Endothelial cell of umbilical vein (primary cell): Measurements from ENCODE around the gene DGKG.

ENCODE experiments used
- EZH2 ChIP-seq: IDR thresholded peaks from 2 replicates; pipeline ENCODE4 v1.6.1; 2012; ENCODE audit warnings: borderline replicate concordance, low read depth, mild to moderate bottlenecking, moderate library complexity, low read length, inconsistent platforms; ENCODE audit not compliant: severe bottlenecking
- MAX ChIP-seq: IDR thresholded peaks from 2 replicates; pipeline ENCODE4 v1.6.1; 2011; ENCODE audit not compliant: insufficient read depth, insufficient read length
- MYC ChIP-seq: IDR thresholded peaks from one replicate; pipeline ENCODE4 v1.6.1; 2011; ENCODE audit warnings: mild to moderate bottlenecking, low read depth, low read length
- POLR2A ChIP-seq: IDR thresholded peaks from 2 replicates; pipeline ENCODE4 v1.6.1; 2012; ENCODE audit warnings: low read depth, mild to moderate bottlenecking, control low read depth, low read length
- POLR2AphosphoS5 ChIP-seq: IDR thresholded peaks from 2 replicates; pipeline ENCODE4 v1.6.1; 2012; ENCODE audit warnings: low read depth, mild to moderate bottlenecking, control low read depth, low read length, moderate library complexity; ENCODE audit not compliant: insufficient read depth
- TF ChIP-seq, protein P1 (sequence below), 2 donors: IDR thresholded peaks; 1 replicate in 1 of 2; 2 replicates in 1 of 2; pipeline ENCODE4 v1.5.1; 2011; ENCODE audit warnings: low read length in 2 of 2, mild to moderate bottlenecking in 2 of 2, moderate library complexity in 2 of 2, control low read depth in 1 of 2, inconsistent platforms in 1 of 2, low read depth in 1 of 2; ENCODE audit not compliant: insufficient read depth in 1 of 2; ENCODE audit errors: extremely low read depth in 1 of 2

- TF ChIP-seq, protein P1, sequence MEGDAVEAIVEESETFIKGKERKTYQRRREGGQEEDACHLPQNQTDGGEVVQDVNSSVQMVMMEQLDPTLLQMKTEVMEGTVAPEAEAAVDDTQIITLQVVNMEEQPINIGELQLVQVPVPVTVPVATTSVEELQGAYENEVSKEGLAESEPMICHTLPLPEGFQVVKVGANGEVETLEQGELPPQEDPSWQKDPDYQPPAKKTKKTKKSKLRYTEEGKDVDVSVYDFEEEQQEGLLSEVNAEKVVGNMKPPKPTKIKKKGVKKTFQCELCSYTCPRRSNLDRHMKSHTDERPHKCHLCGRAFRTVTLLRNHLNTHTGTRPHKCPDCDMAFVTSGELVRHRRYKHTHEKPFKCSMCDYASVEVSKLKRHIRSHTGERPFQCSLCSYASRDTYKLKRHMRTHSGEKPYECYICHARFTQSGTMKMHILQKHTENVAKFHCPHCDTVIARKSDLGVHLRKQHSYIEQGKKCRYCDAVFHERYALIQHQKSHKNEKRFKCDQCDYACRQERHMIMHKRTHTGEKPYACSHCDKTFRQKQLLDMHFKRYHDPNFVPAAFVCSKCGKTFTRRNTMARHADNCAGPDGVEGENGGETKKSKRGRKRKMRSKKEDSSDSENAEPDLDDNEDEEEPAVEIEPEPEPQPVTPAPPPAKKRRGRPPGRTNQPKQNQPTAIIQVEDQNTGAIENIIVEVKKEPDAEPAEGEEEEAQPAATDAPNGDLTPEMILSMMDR (IDR thresholded peaks at IDR 0.05; ENCODE audit: extremely low read depth in 1 of 2, insufficient read depth in 1 of 2, low read depth in 1 of 2, low read length in 2 of 2): no peak
- TF ChIP-seq MYC (no peak), EZH2 (no peak), POLR2A (no peak), MAX (no peak), POLR2AphosphoS5 (no peak)
Measured at GRCh38 chr3:186281176-186281575, 80.9 kb downstream of the DGKG start.
